Measurements from ENCODE around the gene KRTAP5-3.
"Not testable (repeated sequence)": the region's sequence is repeated elsewhere in the genome, so short reads cannot be mapped to it uniquely, and the experiment has no call there.

KRTAP5-3 gene

GRCh38 chr11:1581976-1582375, 26.3 kb downstream of the KRTAP5-3 start:
- DNase-seq (ENCODE audit: low spot score) = no peak

- DNase-seq (ENCODE audit: low spot score) = no peak
Observed at GRCh38 chr11:1576825-1577224, 31.4 kb downstream of the KRTAP5-3 start.

GRCh38 chr11:1575756-1576155, 32.5 kb downstream of the KRTAP5-3 start:
- not testable (repeated sequence) for DNase-seq (ENCODE audit: low spot score)

- no peak for DNase-seq (ENCODE audit: low spot score)
Observed at GRCh38 chr11:1574933-1575242, 33.4 kb downstream of the KRTAP5-3 start.

GRCh38 chr11:1574238-1574932, 33.9 kb downstream of the KRTAP5-3 start:
- DNase-seq (ENCODE audit: low spot score) = peak; percentile 77

- DNase-seq (ENCODE audit: low spot score) = no peak
Observed at GRCh38 chr11:1573903-1574237, 34.4 kb downstream of the KRTAP5-3 start.

- no peak for DNase-seq (ENCODE audit: low spot score)
Observed at GRCh38 chr11:1573077-1573902, 35.0 kb downstream of the KRTAP5-3 start.

GRCh38 chr11:1572197-1573076, 35.8 kb downstream of the KRTAP5-3 start, which contains the start of gene DUSP8:
DUSP8 (minus strand) TSS chr11:1572271; CDS start chr11:1565826, 6,445 bp downstream.
- peak; percentile 92 for DNase-seq (ENCODE audit: low spot score)

GRCh38 chr11:1571760-1572196, 36.5 kb downstream of the KRTAP5-3 start:
- DNase-seq (ENCODE audit: low spot score) = no peak

GRCh38 chr11:1570896-1571759, 37.1 kb downstream of the KRTAP5-3 start:
- no peak for DNase-seq (ENCODE audit: low spot score)

GRCh38 chr11:1570531-1570895, 37.8 kb downstream of the KRTAP5-3 start:
- DNase-seq (ENCODE audit: low spot score) = no peak

- no peak for DNase-seq (ENCODE audit: low spot score)
Observed at GRCh38 chr11:1570001-1570453, 38.2 kb downstream of the KRTAP5-3 start.

GRCh38 chr11:1569251-1569780, 38.9 kb downstream of the KRTAP5-3 start:
- no peak for DNase-seq (ENCODE audit: low spot score)

GRCh38 chr11:1568441-1568911, 39.8 kb downstream of the KRTAP5-3 start:
- DNase-seq (ENCODE audit: low spot score) = no peak

- DNase-seq (ENCODE audit: low spot score) = no peak
Observed at GRCh38 chr11:1567721-1568100, 40.6 kb downstream of the KRTAP5-3 start.

GRCh38 chr11:1567052-1567720, 41.1 kb downstream of the KRTAP5-3 start:
- no peak for DNase-seq (ENCODE audit: low spot score)

- no peak for DNase-seq (ENCODE audit: low spot score)
Observed at GRCh38 chr11:1566381-1567051, 41.7 kb downstream of the KRTAP5-3 start.

GRCh38 chr11:1565904-1566247, 42.4 kb downstream of the KRTAP5-3 start:
- no peak for DNase-seq (ENCODE audit: low spot score)

GRCh38 chr11:1565173-1565903, 42.9 kb downstream of the KRTAP5-3 start:
- DNase-seq (ENCODE audit: low spot score) = no peak
